Measurements from ENCODE around the gene MAPK10. TPM values are rescaled to one million over a fixed set of nuclear protein-coding genes. Genes with fewer than 3 reads are reported as not detected.

Gene MAPK10
- total and polyA plus RNA-seq, 2 of the 8 experiments (the other 6 are each of a cell fraction or from before 2014, with no cell fraction given) = 2.5 to 3.1 TPM

DNA sequence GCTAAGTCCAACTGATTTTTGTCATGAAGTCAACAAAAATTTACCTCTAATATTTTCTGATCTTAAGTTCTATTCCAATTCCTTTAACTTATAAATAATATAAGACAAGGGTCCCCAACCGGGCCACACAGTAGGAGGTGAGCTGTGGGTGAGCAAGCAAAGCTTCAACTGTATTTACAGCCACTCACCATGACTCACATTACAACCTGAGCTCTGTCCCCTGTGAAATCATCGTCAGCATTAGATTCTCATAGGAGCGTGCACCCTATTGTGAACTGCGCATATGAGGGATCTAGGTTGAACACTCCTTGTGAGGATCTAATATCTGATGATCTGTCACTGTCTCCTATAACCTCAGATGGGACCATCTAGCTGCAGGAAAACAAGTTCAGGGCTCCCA, 227.4 kb downstream of the MAPK10 start (continued):
- TF ChIP-seq, protein P1, sequence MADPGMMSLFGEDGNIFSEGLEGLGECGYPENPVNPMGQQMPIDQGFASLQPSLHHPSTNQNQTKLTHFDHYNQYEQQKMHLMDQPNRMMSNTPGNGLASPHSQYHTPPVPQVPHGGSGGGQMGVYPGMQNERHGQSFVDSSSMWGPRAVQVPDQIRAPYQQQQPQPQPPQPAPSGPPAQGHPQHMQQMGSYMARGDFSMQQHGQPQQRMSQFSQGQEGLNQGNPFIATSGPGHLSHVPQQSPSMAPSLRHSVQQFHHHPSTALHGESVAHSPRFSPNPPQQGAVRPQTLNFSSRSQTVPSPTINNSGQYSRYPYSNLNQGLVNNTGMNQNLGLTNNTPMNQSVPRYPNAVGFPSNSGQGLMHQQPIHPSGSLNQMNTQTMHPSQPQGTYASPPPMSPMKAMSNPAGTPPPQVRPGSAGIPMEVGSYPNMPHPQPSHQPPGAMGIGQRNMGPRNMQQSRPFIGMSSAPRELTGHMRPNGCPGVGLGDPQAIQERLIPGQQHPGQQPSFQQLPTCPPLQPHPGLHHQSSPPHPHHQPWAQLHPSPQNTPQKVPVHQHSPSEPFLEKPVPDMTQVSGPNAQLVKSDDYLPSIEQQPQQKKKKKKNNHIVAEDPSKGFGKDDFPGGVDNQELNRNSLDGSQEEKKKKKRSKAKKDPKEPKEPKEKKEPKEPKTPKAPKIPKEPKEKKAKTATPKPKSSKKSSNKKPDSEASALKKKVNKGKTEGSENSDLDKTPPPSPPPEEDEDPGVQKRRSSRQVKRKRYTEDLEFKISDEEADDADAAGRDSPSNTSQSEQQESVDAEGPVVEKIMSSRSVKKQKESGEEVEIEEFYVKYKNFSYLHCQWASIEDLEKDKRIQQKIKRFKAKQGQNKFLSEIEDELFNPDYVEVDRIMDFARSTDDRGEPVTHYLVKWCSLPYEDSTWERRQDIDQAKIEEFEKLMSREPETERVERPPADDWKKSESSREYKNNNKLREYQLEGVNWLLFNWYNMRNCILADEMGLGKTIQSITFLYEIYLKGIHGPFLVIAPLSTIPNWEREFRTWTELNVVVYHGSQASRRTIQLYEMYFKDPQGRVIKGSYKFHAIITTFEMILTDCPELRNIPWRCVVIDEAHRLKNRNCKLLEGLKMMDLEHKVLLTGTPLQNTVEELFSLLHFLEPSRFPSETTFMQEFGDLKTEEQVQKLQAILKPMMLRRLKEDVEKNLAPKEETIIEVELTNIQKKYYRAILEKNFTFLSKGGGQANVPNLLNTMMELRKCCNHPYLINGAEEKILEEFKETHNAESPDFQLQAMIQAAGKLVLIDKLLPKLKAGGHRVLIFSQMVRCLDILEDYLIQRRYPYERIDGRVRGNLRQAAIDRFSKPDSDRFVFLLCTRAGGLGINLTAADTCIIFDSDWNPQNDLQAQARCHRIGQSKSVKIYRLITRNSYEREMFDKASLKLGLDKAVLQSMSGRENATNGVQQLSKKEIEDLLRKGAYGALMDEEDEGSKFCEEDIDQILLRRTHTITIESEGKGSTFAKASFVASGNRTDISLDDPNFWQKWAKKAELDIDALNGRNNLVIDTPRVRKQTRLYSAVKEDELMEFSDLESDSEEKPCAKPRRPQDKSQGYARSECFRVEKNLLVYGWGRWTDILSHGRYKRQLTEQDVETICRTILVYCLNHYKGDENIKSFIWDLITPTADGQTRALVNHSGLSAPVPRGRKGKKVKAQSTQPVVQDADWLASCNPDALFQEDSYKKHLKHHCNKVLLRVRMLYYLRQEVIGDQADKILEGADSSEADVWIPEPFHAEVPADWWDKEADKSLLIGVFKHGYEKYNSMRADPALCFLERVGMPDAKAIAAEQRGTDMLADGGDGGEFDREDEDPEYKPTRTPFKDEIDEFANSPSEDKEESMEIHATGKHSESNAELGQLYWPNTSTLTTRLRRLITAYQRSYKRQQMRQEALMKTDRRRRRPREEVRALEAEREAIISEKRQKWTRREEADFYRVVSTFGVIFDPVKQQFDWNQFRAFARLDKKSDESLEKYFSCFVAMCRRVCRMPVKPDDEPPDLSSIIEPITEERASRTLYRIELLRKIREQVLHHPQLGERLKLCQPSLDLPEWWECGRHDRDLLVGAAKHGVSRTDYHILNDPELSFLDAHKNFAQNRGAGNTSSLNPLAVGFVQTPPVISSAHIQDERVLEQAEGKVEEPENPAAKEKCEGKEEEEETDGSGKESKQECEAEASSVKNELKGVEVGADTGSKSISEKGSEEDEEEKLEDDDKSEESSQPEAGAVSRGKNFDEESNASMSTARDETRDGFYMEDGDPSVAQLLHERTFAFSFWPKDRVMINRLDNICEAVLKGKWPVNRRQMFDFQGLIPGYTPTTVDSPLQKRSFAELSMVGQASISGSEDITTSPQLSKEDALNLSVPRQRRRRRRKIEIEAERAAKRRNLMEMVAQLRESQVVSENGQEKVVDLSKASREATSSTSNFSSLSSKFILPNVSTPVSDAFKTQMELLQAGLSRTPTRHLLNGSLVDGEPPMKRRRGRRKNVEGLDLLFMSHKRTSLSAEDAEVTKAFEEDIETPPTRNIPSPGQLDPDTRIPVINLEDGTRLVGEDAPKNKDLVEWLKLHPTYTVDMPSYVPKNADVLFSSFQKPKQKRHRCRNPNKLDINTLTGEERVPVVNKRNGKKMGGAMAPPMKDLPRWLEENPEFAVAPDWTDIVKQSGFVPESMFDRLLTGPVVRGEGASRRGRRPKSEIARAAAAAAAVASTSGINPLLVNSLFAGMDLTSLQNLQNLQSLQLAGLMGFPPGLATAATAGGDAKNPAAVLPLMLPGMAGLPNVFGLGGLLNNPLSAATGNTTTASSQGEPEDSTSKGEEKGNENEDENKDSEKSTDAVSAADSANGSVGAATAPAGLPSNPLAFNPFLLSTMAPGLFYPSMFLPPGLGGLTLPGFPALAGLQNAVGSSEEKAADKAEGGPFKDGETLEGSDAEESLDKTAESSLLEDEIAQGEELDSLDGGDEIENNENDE (IDR thresholded peaks at IDR 0.05; ENCODE audit: insufficient replicate concordance, low read length) = no peak
- TF ChIP-seq HDAC6 (IDR thresholded peaks at IDR 0.05; ENCODE audit: low read depth, low read length) = no peak
- no peak for TF ChIP-seq SP4 (IDR thresholded peaks at IDR 0.05; ENCODE audit: low read length)
- no peak for TF ChIP-seq MAFK (IDR thresholded peaks at IDR 0.05; ENCODE audit: low read depth, low read length)
- no peak for TF ChIP-seq CHD2 (IDR thresholded peaks at IDR 0.05; ENCODE audit: low read length)
- no peak for TF ChIP-seq CREB1 (IDR thresholded peaks at IDR 0.05)
- TF ChIP-seq RNF2 (IDR thresholded peaks at IDR 0.05; ENCODE audit: borderline replicate concordance, low read depth, low read length, missing control alignments, poor library complexity, severe bottlenecking) = no peak
- no peak for TF ChIP-seq BACH1 (IDR thresholded peaks at IDR 0.05; ENCODE audit: low read length)
- TF ChIP-seq CHD1 (IDR thresholded peaks at IDR 0.05; ENCODE audit: low read depth, low read length) = no peak
- TF ChIP-seq SP2 (IDR thresholded peaks at IDR 0.05; ENCODE audit: low read length) = no peak
- TF ChIP-seq CTBP2 (IDR thresholded peaks at IDR 0.05; ENCODE audit: borderline replicate concordance, insufficient read depth, insufficient read length, low read length) = no peak
- no peak for TF ChIP-seq ASH2L (IDR thresholded peaks at IDR 0.05; ENCODE audit: low read length)
- no peak for TF ChIP-seq KDM5A (IDR thresholded peaks at IDR 0.05; ENCODE audit: low read length)
